Left lung (tissue), 10 donors: ENCODE data around the gene CRIM1. TPM values are rescaled to one million over a fixed set of nuclear protein-coding genes. Genes with fewer than 3 reads are reported as not detected.

Experiments
- ATAC-seq: fragments of 200-7000 bp; cut with Tn5 transposase; one replicate; pipeline ENCODE4 v1.9.1; 2020; ENCODE audit warnings: moderate library complexity
- DNase-seq, 4 donors: peaks; one replicate each; pipeline ENCODE4 v3.0.0-alpha.2; 2013 to 2020
- H3K27ac ChIP-seq, 2 donors: fragments of 200-600 bp; sonication (generic) in 1 of 2; one replicate each; pipeline versions ENCODE4 v1.5.0 to v1.8.0; 2020 to 2021
- H3K27me3 ChIP-seq, 2 donors: fragments of 200-600 bp; sonication (generic) in 1 of 2; one replicate each; pipeline versions ENCODE4 v1.5.0 to v1.8.0; 2020 to 2021
- H3K36me3 ChIP-seq, 2 donors: fragments of 200-600 bp; sonication (generic) in 1 of 2; one replicate each; pipeline versions ENCODE4 v1.5.0 to v1.8.0; 2020 to 2021
- H3K4me1 ChIP-seq, 2 donors: fragments of 200-600 bp; one replicate each; pipeline ENCODE4 v1.8.0; 2021
- H3K4me3 ChIP-seq, 2 donors: fragments of 200-600 bp; sonication (generic) in 1 of 2; one replicate each; pipeline versions ENCODE4 v1.5.0 to v1.8.0; 2020 to 2021; ENCODE audit warnings: mild to moderate bottlenecking in 1 of 2
- H3K9me3 ChIP-seq, 2 donors: fragments of 200-600 bp; sonication (generic) in 1 of 2; one replicate each; pipeline versions ENCODE4 v1.5.0 to v1.8.0; 2020 to 2021
- CTCF ChIP-seq, 2 donors: fragments of 200-600 bp; sonication (generic) in 1 of 2; IDR thresholded peaks; one replicate each; pipeline versions ENCODE4 v1.5.0 to v1.8.0; 2021; ENCODE audit warnings: antibody characterized with exemption in 2 of 2
- intact Hi-C, 2 donors: fragments of 100-400 bp; cut with DNase I; formaldehyde crosslinking; loops; one replicate each; pipeline versions ENCODE4 v1.11.2 to v1.14.2; 2022
- polyA plus RNA-seq, 6 donors: library from polyadenylated mRNA; unstranded; fragments of 120-200 nt; gene quantifications; one replicate each; pipeline ENCODE4 v1.2.1, GENCODE V29; 2013; ENCODE audit not compliant: insufficient read length in 6 of 6
- total RNA-seq, 2 donors: library from RNA; stranded (reverse); fragmentation: NEBNext Ultra II Directional; extraction: Animal tissue kit (Norgen Biotek cat#: 25700); gene quantifications; one replicate each; pipeline ENCODE4 v1.2.1, GENCODE V29; 2021
- donor health status: DM: no; HTN: yes; CAD: no.
- donor health status: DM: no; HTN: no; CAD: no.

Gene CRIM1
- total and polyA plus RNA-seq, 8 donors, result 28.7 to 72.9 (median 31.4) TPM

DNA sequence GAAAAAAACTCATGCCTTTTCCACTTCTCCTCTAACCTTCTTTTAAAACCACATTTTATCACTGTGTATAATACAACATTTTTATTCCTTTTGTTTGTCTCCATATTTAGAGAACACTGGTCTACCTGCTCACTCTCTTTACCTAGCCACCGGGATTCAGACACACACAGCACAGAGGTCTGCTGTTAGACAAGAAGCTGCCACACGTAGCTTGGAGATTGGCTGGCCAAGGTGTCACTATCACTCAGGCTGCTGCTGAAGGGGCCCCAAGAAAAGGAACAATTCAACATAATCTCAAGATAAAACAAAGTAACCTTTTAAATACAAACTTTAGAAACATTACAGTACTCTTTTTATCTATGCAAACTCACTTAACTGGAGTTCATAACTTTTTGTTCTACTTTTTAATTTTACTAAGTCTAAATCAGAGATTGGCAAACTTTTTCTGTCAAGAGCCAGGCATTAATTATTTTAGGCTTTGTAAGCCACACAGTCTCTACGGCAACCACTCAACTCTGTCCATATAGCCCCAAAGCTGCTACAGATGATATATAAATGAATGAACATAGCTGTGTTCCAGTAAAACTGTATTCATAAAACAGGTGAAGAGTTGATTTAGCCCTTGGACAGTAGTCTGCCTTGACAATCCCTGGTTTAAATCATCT lies 216.6 kb downstream of the CRIM1 start:
- no peaks in the 10 kb centered on the region for H3K9me3 ChIP-seq
- H3K4me3 ChIP-seq, result no peak overlapping the region
- H3K27ac ChIP-seq, result no peak overlapping the region
- DNase-seq (no peak), ATAC-seq (no peak)
- intact Hi-C loops, result no loop called here
- no peaks in the 10 kb centered on the region for H3K27me3 ChIP-seq
- peaks cover 0 to 52% of the 10 kb centered on the region in 2 donors for H3K36me3 ChIP-seq
- H3K4me1 ChIP-seq, result peaks cover 0 to 13% of the 10 kb centered on the region in 2 donors
- TF ChIP-seq CTCF (IDR thresholded peaks at IDR 0.05), result no peak

DNA sequence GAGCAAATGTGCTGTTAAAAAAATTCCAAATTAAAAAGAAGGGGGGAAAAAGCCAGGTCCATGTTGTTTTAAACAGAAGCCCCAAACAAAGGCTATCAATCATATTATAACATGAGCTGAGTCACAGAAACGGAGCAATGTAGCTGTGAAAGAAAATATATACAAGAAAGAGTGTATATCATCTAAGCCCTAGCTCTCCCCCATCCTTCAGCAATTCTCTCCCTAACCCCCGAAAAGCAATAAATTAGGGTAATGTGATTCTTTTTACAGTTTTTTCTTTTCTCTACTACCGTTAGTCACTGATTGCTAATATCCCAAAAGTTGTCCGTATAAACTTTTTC lies 217.1 kb downstream of the CRIM1 start:
- peaks cover 0 to 53% of the 10 kb centered on the region in 2 donors for H3K36me3 ChIP-seq
- no peak overlapping the region for H3K4me3 ChIP-seq
- TF ChIP-seq CTCF (IDR thresholded peaks at IDR 0.05), result no peak
- no peaks in the 10 kb centered on the region for H3K9me3 ChIP-seq
- H3K27ac ChIP-seq, result no peak overlapping the region
- DNase-seq, result no peak
- peaks cover 0 to 13% of the 10 kb centered on the region in 2 donors for H3K4me1 ChIP-seq
- intact Hi-C loops, result no loop called here
- H3K27me3 ChIP-seq, result no peaks in the 10 kb centered on the region
- no peak for ATAC-seq

DNA sequence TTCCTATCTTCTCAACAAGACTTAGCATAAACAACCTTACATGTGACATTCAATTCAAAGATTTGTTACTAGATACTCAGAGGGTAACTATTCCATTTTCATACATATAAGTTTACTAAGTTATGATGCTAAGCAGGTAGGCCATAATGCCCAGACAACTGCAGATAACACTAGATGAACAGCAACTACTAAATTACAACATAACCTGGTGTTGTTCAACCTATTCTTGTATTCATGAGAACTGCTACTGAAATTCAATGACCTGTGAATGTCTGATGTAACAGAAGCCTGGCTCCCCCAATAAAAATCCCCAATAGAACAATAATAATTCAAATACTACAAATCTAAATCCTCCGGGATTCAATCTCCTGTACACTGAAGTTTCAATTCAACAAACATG lies 217.6 kb downstream of the CRIM1 start:
- peaks cover 0 to 13% of the 10 kb centered on the region in 2 donors for H3K4me1 ChIP-seq
- no peak for DNase-seq
- H3K36me3 ChIP-seq, result peaks cover 0 to 57% of the 10 kb centered on the region in 2 donors
- H3K4me3 ChIP-seq, result no peak overlapping the region
- no peak for TF ChIP-seq CTCF (IDR thresholded peaks at IDR 0.05)
- no peak for ATAC-seq
- H3K27me3 ChIP-seq, result no peaks in the 10 kb centered on the region
- H3K9me3 ChIP-seq, result no peaks in the 10 kb centered on the region
- intact Hi-C loops, result no loop called here
- no peak overlapping the region for H3K27ac ChIP-seq

DNA sequence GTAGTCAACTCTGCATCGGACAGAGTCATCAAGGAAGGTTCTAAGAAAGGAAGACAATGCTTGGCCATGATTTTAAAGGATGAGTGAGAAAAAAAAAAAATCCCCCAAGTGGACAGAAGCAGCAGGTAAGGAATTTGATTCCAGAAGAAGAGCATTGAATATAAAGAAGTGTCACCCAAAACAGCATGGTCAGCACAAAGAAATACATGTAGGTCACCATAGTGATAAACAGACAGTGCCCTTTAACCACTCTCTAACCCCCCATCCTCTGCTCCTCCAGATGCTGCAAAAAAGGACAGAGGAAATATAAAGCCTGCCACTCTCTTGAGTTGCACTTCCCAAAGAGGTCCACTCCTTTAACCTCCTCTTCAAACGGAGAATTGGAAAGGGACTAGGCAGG lies 219.0 kb downstream of the CRIM1 start:
- TF ChIP-seq CTCF (IDR thresholded peaks at IDR 0.05), result no peak
- no peak overlapping the region for H3K4me3 ChIP-seq

DNA sequence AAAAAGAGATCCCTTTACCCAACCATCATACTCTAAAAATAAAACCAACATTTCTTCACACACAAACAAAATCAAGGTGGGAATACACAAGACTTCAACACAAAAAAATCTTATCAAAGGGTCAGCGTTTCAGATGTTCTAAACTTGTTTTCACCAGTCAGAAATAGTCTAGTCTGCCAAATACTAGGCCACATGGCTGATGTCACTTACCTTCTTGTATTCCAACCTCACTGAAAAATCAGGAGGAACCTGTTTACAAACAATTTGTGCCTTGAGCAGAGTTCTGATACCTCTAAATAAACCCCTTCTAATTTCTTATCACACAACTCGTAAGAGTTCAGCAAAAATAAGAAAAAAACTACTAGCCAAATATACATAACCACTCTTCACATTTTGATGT lies 222.3 kb downstream of the CRIM1 start:
- Histone ChIP-seq H3K36me3 (peaks cover 0 to 87% of the 10 kb centered on the region in 2 donors), H3K27ac (peak overlapping the region; percentile 21 to 46), H3K27me3 (no peaks in the 10 kb centered on the region), H3K4me3 (peak overlapping the region in 1 of 2 donors; percentile 6), H3K4me1 (peaks cover 0 to 11% of the 10 kb centered on the region in 2 donors), H3K9me3 (no peaks in the 10 kb centered on the region)
- ATAC-seq (no peak), DNase-seq (no peak)
- intact Hi-C loops, result no loop called here
- TF ChIP-seq CTCF (IDR thresholded peaks at IDR 0.05), result no peak

More for the DNA sequence above, 219.0 kb downstream of the CRIM1 start:
- peaks cover 0 to 71% of the 10 kb centered on the region in 2 donors for H3K36me3 ChIP-seq
- H3K27me3 ChIP-seq, result no peaks in the 10 kb centered on the region
- ATAC-seq (no peak), DNase-seq (no peak)
- H3K27ac ChIP-seq, result no peak overlapping the region
- intact Hi-C loops, result no loop called here
- H3K4me1 ChIP-seq, result peaks cover 0 to 9% of the 10 kb centered on the region in 2 donors
- H3K9me3 ChIP-seq, result no peaks in the 10 kb centered on the region
